Limb (tissue), 2 donors: Measurements from ENCODE around the gene DIAPH2.

ENCODE experiments used
- DNase-seq, 2 donors: peaks; one replicate each; pipeline ENCODE4 v3.0.0-alpha.2; 2016; ENCODE audit errors: extremely low spot score in 2 of 2

Gene DIAPH2

GRCh38 chrX:97452283-97452682 lies 767.6 kb downstream of the DIAPH2 start:
- DNase-seq: no peak

- no peak for DNase-seq
Observed at GRCh38 chrX:97461763-97462162, 777.1 kb downstream of the DIAPH2 start.

- no peak for DNase-seq
Observed at GRCh38 chrX:97471071-97471470, 786.4 kb downstream of the DIAPH2 start.

- DNase-seq: no peak
Observed at GRCh38 chrX:97474933-97475332, 790.3 kb downstream of the DIAPH2 start.

GRCh38 chrX:97479106-97479890 lies 794.7 kb downstream of the DIAPH2 start:
- no peak for DNase-seq

- no peak for DNase-seq
Observed at GRCh38 chrX:97481228-97481627, 796.6 kb downstream of the DIAPH2 start.

- no peak for DNase-seq
Observed at GRCh38 chrX:97482666-97483300, 798.1 kb downstream of the DIAPH2 start.

GRCh38 chrX:97490656-97491055 lies 806.0 kb downstream of the DIAPH2 start:
- no peak for DNase-seq

- no peak for DNase-seq
Observed at GRCh38 chrX:97494756-97495372, 810.2 kb downstream of the DIAPH2 start.

- DNase-seq: no peak
Observed at GRCh38 chrX:97498093-97498492, 813.5 kb downstream of the DIAPH2 start.

GRCh38 chrX:97504431-97504830 lies 819.8 kb downstream of the DIAPH2 start:
- no peak for DNase-seq

GRCh38 chrX:97517763-97518162 lies 833.1 kb downstream of the DIAPH2 start:
- DNase-seq: no peak

- DNase-seq: no peak
Observed at GRCh38 chrX:97522307-97522706, 837.7 kb downstream of the DIAPH2 start.

- DNase-seq: no peak
Observed at GRCh38 chrX:97524340-97524739, 839.7 kb downstream of the DIAPH2 start.

- no peak for DNase-seq
Observed at GRCh38 chrX:97524997-97525396, 840.4 kb downstream of the DIAPH2 start.

- DNase-seq: no peak
Observed at GRCh38 chrX:97525981-97526380, 841.3 kb downstream of the DIAPH2 start.

GRCh38 chrX:97527725-97528124 lies 843.1 kb downstream of the DIAPH2 start:
- no peak for DNase-seq

GRCh38 chrX:97529536-97530200 lies 845.0 kb downstream of the DIAPH2 start:
- DNase-seq: no peak

- DNase-seq: no peak
Observed at GRCh38 chrX:97531825-97532224, 847.2 kb downstream of the DIAPH2 start.

GRCh38 chrX:97538745-97539144 lies 854.1 kb downstream of the DIAPH2 start:
- no peak for DNase-seq

- no peak for DNase-seq
Observed at GRCh38 chrX:97539970-97540519, 855.4 kb downstream of the DIAPH2 start.
